Stimulated activated CD4-positive, alpha-beta T cell treated with anti-CD3 and anti-CD28 coated beads, Interleukin-4, amount 100 ng/mL, for 24 hours (primary cell): ENCODE measurements around the gene CNBP.

ENCODE experiments used
- DNase-seq: peaks from one replicate; pipeline ENCODE4 v3.0.0-alpha.2; 2020

The CNBP gene

GRCh38 chr3:129130291-129130813, 53.3 kb downstream of the CNBP start:
- DNase-seq, result no peak

GRCh38 chr3:129128357-129129155, 55.1 kb downstream of the CNBP start:
- DNase-seq, result no peak

- DNase-seq, result no peak
These were observed 56.9 kb downstream of the CNBP start for GRCh38 chr3:129126726-129127280.

DNA sequence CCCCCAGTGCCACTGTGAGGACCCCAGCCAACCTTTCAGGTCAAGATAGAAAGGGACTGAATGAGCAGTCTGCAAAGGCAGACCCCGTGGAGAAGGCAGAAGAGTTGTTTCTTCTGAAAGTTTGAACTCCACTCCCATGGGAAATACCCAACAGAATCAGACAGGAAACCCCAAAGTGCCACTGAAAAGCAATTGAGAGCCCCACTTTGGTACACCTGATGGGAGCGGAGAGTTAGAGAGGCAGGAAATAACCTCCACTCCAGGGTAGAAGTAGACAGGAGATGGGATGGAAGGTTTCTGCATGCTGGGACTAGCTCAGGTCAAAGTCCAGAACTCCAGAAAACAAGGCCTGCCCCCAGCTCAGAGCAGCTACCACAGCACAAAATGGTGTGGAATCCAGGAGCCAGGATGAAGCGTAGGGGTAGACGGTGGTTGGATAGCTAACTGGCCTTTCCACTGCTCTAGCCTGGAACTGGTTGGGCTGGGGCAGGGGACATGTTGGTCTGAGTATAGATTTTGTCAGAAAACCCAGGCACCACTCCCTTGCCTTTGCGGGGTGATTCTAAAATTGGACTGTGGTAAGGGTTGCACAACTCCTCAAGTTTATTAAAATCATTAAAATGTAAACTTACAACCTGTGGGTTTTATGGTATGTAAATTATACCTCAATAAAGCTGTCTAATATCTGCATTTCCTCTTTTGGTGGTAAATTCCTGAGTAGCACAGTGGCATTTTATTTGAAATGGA, 60.2 kb downstream of the CNBP start:
- no peak for DNase-seq

- no peak for DNase-seq
These were observed 61.2 kb downstream of the CNBP start for GRCh38 chr3:129122412-129123011.

DNA sequence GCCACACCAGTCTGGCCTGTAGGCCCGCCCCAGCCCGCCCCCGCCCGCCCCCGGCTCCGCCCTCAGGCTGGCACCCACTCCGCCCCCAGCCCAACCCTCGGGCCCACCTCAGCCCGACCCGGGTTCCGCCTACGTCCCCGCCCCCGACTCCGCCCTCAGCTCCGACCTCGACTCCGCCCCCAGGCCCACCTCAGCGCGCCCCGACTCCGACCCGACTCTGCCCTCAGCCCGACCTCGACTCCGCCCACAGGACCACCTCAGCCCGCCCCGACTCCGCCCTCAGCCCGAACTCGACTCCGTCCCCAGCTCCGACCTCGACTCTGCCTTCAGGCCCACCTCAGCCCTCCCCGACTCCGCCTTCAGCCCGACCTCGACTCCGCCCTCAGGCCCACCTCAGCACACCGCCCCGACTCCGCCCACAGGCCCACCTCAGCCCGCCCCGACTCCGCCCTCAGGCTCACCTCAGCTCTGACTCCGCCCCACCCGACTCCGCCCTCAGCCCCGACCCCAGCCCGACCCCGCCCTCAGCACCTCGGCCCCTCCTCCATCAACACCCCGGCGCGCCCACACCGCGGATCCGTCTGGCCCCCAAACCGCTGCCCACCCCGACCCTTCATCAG, 61.8 kb downstream of the CNBP start, which contains the start of gene RAB43:
RAB43 (minus strand) TSS at position 13 of the 620 bp plus-strand sequence. CDS start 315 bp downstream, outside the sequence.
- DNase-seq, result peak; percentile 72

GRCh38 chr3:129121016-129121791, 62.5 kb downstream of the CNBP start:
- DNase-seq, result peak; percentile 55

- peak; percentile 93 for DNase-seq
These were observed 63.3 kb downstream of the CNBP start for GRCh38 chr3:129120254-129121004.

DNA sequence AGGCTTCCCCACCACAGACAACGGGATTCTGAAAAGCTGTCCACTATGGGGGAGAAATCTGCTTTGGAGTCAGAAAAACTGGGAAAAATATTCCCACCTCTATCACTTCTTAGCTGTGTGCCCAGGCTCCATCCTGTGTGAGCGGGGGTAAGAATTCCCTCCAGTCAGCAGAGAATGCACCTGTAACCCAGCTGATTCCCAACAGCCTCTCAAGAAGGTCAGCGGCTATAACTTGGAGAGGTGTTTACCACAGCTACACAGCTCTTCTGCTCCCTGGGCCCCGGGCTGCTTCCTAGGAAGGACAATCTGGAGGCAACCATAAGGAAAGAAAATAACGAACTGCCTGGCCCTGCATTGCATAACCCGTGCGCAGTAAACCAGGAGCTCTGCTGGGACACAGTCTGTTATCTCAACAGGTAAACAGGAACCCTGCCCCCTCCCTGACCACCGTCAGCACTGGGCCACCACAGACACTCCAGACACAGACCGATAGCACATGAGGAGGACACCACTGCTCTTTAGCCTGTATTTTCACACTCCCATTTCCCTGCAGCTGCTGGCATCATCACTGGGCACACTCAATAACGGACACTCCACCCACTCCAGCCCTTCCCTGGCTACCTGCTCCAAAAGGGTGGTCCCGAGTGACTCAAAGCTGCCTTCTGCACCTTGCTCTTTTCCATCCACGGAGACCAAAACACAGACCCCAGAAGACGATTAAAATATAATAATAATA, 64.2 kb downstream of the CNBP start:
- peak; percentile 18 for DNase-seq

GRCh38 chr3:129118745-129119144, 65.0 kb downstream of the CNBP start:
- peak; percentile 51 for DNase-seq
